Gastroesophageal sphincter (tissue), 4 donors: ENCODE measurements around the gene ELMO1. TPM values are rescaled to one million over a fixed set of nuclear protein-coding genes. Genes with fewer than 3 reads are reported as not detected.

Experiments used
- ATAC-seq: fragments of 150-250 bp; one replicate; pipeline ENCODE4 v1.9.1; 2016; ENCODE audit warnings: mild to moderate bottlenecking, moderate library complexity
- H3K27ac ChIP-seq, 4 donors: fragments of 200-600 bp; sonication (generic) in 3 of 4; 1 replicate in 3 of 4; 2 replicates in 1 of 4; pipeline ENCODE4 v1.5.1; 2016 to 2019
- H3K27me3 ChIP-seq: fragments of 200-600 bp; sonication (generic); one replicate; pipeline ENCODE4 v1.5.1; 2019
- H3K36me3 ChIP-seq, 2 donors: fragments of 200-600 bp; sonication (generic); one replicate each; pipeline ENCODE4 v1.5.1; 2019; ENCODE audit warnings: control low read depth in 1 of 2
- H3K4me1 ChIP-seq, 3 donors: fragments of 200-600 bp; sonication (generic); 1 replicate in 2 of 3; 2 replicates in 1 of 3; pipeline ENCODE4 v1.5.1; 2016 to 2019; ENCODE audit warnings: control low read depth in 2 of 3
- H3K4me3 ChIP-seq, 2 donors: fragments of 200-600 bp; sonication (generic); one replicate each; pipeline ENCODE4 v1.5.1; 2019; ENCODE audit warnings: mild to moderate bottlenecking in 1 of 2, moderate library complexity in 1 of 2
- H3K9me3 ChIP-seq, 3 donors: fragments of 200-600 bp; sonication (generic); one replicate each; pipeline ENCODE4 v1.5.1; 2017 to 2019; ENCODE audit warnings: control low read depth in 2 of 3
- EP300 ChIP-seq: sonication (generic); formaldehyde crosslinking; IDR thresholded peaks from one replicate; pipeline ENCODE4 v1.6.1; 2017; ENCODE audit warnings: antibody characterized with exemption, mild to moderate bottlenecking
- POLR2A ChIP-seq, 2 donors: fragments of 450-650 bp; IDR thresholded peaks; one replicate each; pipeline ENCODE4 v1.6.1; 2017; ENCODE audit warnings: antibody characterized with exemption in 2 of 2, mild to moderate bottlenecking in 2 of 2, moderate library complexity in 1 of 2
- POLR2AphosphoS5 ChIP-seq: sonication (generic); formaldehyde crosslinking; IDR thresholded peaks from one replicate; pipeline ENCODE4 v1.6.1; 2017; ENCODE audit warnings: antibody characterized with exemption
- WGBS, 2 donors: methylation state at CpG; one replicate each; pipeline ENCODE4 v1.1.5; 2018; ENCODE audit warnings: low coverage in 1 of 2; 5-methylcytosine and 5-hydroxymethylcytosine counted together
- total RNA-seq, 4 donors: library from RNA; depleted of rRNA; stranded (reverse); fragments of >200 nt; gene quantifications; one replicate each; pipeline ENCODE4 v1.1.0, GENCODE V29; 2016
- TF ChIP-seq, protein P1 (sequence below), 4 experiments: fragments of 200-600 bp in 2 of 4; fragments of 450-650 bp in 2 of 4; sonication (generic) in 1 of 4; IDR thresholded peaks; one replicate each; pipeline ENCODE4 v1.5.1; 2017 to 2019; ENCODE audit warnings: antibody characterized with exemption in 4 of 4, mild to moderate bottlenecking in 2 of 4, moderate library complexity in 2 of 4

The ELMO1 gene
- total RNA-seq, 4 donors from 2014 or later = 22.1 to 54.0 (median 42.7) TPM

DNA sequence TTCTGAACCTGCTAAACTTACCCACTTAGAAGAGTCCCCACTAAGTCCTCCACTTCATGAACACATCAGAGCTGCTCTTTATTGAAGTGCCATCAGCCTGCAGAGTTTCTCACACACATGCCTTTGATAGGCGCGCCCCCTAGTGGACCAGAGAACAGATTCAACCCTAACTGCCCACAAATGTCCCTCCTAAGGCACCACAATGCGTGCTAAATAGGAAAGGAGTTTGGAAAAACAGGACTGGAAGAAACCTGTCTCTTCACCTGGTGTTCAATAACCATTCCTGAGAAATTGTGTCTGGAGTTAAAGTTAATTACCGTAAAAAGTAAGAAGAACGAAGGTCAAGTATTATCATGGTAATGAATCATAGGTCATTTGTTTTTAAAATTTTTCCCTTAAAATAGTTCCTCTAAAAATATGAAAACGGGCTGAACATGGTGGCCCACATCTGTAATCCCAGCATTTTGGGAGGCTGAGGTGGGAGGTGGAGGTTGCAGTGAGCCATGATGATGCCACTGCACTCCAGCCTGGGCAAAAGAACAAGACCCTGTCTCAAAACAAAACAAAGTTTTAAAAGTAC is 249.7 kb downstream of the ELMO1 start:
- Histone ChIP-seq H3K4me1 (peaks cover 10 to 63% (median 25%) of the 10 kb centered on the region in 3 donors), H3K36me3 (peaks cover 0 to 14% of the 10 kb centered on the region in 2 donors), H3K27ac (peak overlapping the region in 1 of 4 donors; percentile 3), H3K9me3 (no peaks in the 10 kb centered on the region), H3K4me3 (no peak overlapping the region), H3K27me3 (no peaks in the 10 kb centered on the region)
- TF ChIP-seq POLR2A (IDR thresholded peaks at IDR 0.05) (no peak), EP300 (no peak)
- TF ChIP-seq, protein P1, sequence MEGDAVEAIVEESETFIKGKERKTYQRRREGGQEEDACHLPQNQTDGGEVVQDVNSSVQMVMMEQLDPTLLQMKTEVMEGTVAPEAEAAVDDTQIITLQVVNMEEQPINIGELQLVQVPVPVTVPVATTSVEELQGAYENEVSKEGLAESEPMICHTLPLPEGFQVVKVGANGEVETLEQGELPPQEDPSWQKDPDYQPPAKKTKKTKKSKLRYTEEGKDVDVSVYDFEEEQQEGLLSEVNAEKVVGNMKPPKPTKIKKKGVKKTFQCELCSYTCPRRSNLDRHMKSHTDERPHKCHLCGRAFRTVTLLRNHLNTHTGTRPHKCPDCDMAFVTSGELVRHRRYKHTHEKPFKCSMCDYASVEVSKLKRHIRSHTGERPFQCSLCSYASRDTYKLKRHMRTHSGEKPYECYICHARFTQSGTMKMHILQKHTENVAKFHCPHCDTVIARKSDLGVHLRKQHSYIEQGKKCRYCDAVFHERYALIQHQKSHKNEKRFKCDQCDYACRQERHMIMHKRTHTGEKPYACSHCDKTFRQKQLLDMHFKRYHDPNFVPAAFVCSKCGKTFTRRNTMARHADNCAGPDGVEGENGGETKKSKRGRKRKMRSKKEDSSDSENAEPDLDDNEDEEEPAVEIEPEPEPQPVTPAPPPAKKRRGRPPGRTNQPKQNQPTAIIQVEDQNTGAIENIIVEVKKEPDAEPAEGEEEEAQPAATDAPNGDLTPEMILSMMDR (IDR thresholded peaks at IDR 0.05) = peak; percentile 75 to 89 (median 86)
- peak; percentile 58 for ATAC-seq
- 55 to 60% methylated on average over 4 of the region's 6 CpGs for WGBS, 2 donors

DNA sequence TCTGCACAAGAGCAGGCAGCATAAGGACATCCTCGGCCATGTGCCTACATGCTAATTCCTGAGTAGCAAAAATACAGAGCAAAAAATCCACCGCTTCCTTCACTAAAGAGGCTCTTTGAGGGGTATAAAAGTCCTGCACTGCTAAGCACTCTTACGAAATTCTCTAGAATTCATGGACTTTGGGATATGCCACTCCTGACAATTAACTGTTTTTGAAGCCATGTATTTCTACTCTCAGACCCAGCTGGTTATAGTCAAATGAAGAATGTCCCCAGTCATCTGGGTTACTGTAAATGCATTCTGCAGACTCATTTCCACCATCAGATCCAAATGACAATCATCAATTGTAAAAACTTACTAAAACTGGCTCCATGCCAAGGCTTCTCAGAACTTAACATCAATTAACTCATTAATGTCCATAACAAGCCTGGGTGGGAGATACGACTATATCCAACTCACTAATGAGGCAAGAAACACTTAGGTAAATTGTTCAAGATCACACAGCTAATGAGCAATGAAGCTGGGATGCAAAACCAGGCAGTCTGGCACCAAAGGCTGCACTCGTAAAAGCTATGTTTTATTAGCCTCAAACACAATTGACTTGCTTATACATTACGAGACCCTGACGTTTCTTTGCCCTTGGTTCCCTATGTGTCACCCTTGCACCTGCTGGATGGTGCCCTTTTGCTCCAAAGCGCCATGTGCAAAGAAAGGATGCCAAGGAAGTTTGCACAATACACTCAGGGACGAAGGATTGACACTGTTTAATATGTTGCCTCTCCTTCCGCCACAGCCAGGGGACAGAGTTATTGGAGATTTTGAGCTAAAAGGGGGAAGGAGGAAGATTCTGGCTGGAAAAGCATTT is 250.4 kb downstream of the ELMO1 start:
- ATAC-seq = no peak
- peaks cover 10 to 63% (median 25%) of the 10 kb centered on the region in 3 donors for H3K4me1 ChIP-seq
- 55 to 59% methylated on average over 8 of the region's 10 CpGs for WGBS, 2 donors

DNA sequence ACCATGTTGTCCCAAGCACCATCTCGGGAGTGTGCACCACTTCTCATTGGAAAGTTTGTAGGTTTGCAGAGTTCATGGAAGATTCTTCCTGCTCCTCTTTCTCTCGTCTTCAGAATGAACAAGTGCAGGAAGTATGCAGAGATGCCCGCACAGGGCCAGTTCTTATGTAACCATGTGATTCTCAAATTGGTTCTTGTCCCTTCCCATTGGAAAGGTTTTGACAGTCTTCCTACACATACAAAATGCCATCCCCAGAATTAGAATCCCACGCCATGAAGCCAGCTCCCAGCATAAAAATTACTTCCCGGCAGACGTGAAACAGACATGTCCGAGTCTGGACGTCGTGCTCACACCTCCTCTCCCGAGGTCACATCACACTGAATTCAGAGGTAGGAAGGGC is 251.6 kb downstream of the ELMO1 start:
- peaks cover 10 to 61% (median 25%) of the 10 kb centered on the region in 3 donors for H3K4me1 ChIP-seq
- TF ChIP-seq EP300 (no peak), POLR2AphosphoS5 (no peak), POLR2A (IDR thresholded peaks at IDR 0.05) (no peak)
- TF ChIP-seq, protein P1 (IDR thresholded peaks at IDR 0.05) = no peak
- no peaks in the 10 kb centered on the region for H3K9me3 ChIP-seq
- WGBS, 2 donors = 79 to 81% methylated on average over 10 of the region's 10 CpGs
- no peaks in the 10 kb centered on the region for H3K27me3 ChIP-seq
- H3K27ac ChIP-seq = no peak overlapping the region
- no peak for ATAC-seq
- no peak overlapping the region for H3K4me3 ChIP-seq
- H3K36me3 ChIP-seq = peaks cover 0 to 6% of the 10 kb centered on the region in 2 donors

More for the DNA sequence above, 250.4 kb downstream of the ELMO1 start:
- Histone ChIP-seq H3K27me3 (no peaks in the 10 kb centered on the region), H3K36me3 (peaks cover 0 to 7% of the 10 kb centered on the region in 2 donors), H3K9me3 (no peaks in the 10 kb centered on the region), H3K27ac (no peak overlapping the region), H3K4me3 (no peak overlapping the region)
- TF ChIP-seq POLR2AphosphoS5 = no peak
- no peak for TF ChIP-seq POLR2A (IDR thresholded peaks at IDR 0.05)
- TF ChIP-seq EP300 = no peak
- TF ChIP-seq, protein P1 (IDR thresholded peaks at IDR 0.05) = no peak

DNA sequence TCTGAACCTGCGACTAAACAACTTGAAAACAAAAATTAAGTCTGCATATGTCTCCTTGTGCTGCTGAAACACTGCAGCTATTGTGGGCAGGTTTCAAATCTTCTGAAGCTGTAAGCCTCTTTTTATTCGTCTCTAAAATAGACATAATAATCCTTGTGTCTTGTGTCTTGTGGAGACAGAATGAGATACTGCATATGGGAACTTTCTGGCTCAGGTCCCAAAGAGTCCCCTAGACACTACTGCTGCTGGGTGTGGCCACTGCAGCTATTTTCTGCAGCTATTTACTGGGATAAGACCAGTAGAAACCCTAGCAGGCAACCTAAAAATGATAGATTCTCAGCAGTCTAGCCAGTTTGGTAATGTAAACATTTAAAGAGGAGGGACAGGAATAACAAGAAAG is 252.0 kb downstream of the ELMO1 start:
- TF ChIP-seq POLR2AphosphoS5 (no peak), EP300 (no peak), POLR2A (IDR thresholded peaks at IDR 0.05) (no peak)
- TF ChIP-seq, protein P1 (IDR thresholded peaks at IDR 0.05) = no peak
- H3K9me3 ChIP-seq = no peaks in the 10 kb centered on the region
- H3K27me3 ChIP-seq = no peaks in the 10 kb centered on the region
- H3K4me3 ChIP-seq = no peak overlapping the region
- WGBS, 2 donors = 53 to 67% methylated on average over 1 to 2 of the region's 2 CpGs
- no peak for ATAC-seq
- peaks cover 10 to 57% (median 22%) of the 10 kb centered on the region in 3 donors for H3K4me1 ChIP-seq
- H3K27ac ChIP-seq = no peak overlapping the region
- H3K36me3 ChIP-seq = peaks cover 0 to 6% of the 10 kb centered on the region in 2 donors
